Thoracic aorta (tissue), 2 donors: ENCODE measurements around the gene NDUFAB1. TPM values are rescaled to one million over a fixed set of nuclear protein-coding genes. Genes with fewer than 3 reads are reported as not detected.

Source experiments
- ATAC-seq: fragments of 150-250 bp; one replicate; pipeline ENCODE4 v1.8.0; 2017; ENCODE audit warnings: low read depth; ENCODE audit not compliant: insufficient number of reproducible peaks, low FRiP score
- DNase-seq: peaks from one replicate; pipeline ENCODE4 v3.0.0-alpha.2; 2020; ENCODE audit warnings: low spot score
- H3K27ac ChIP-seq, 2 donors: fragments of 200-600 bp; sonication (generic); 1 replicate in 1 of 2; 2 replicates in 1 of 2; pipeline ENCODE4 v1.5.1; 2016; ENCODE audit warnings: mild to moderate bottlenecking in 2 of 2, moderate library complexity in 2 of 2
- H3K27me3 ChIP-seq: fragments of 200-600 bp; sonication (generic); replicated peaks from 2 replicates; pipeline ENCODE4 v1.6.0; 2016; ENCODE audit warnings: mild to moderate bottlenecking; ENCODE audit not compliant: insufficient read depth
- H3K36me3 ChIP-seq: fragments of 200-600 bp; sonication (generic); one replicate; pipeline ENCODE4 v1.5.1; 2016
- H3K4me1 ChIP-seq, 2 donors: fragments of 200-600 bp; sonication (generic); 1 replicate in 1 of 2; 2 replicates in 1 of 2; pipeline versions ENCODE4 v1.5.1 to v1.6.0; 2016; ENCODE audit warnings: low read depth in 2 of 2, mild to moderate bottlenecking in 1 of 2; ENCODE audit not compliant: control insufficient read depth in 1 of 2
- H3K4me3 ChIP-seq: fragments of 200-600 bp; sonication (generic); 2 replicates; pipeline ENCODE4 v1.5.1; 2016; ENCODE audit warnings: mild to moderate bottlenecking
- H3K9me3 ChIP-seq: fragments of 200-600 bp; sonication (generic); 2 replicates; pipeline ENCODE4 v1.5.1; 2016
- CTCF ChIP-seq: fragments of 200-600 bp; sonication (generic); IDR thresholded peaks from one replicate; pipeline ENCODE4 v1.5.1; 2019; ENCODE audit warnings: antibody characterized with exemption
- total RNA-seq, 2 donors: library from RNA; depleted of rRNA; stranded (reverse); fragments of >200 nt; gene quantifications; one replicate each; pipeline versions ENCODE4 v1.1.0 to v1.2.3, GENCODE V29; 2016

NDUFAB1 gene
- total RNA-seq, 2 donors from 2014 or later = 48.7 to 63.1 TPM

- H3K4me3 ChIP-seq = no peak overlapping the region
- peaks cover 80% of the 10 kb centered on the region for H3K36me3 ChIP-seq
- no peak for ATAC-seq
- H3K4me1 ChIP-seq = no peaks in the 10 kb centered on the region
- H3K27ac ChIP-seq = no peak overlapping the region
- no peak for DNase-seq
- TF ChIP-seq CTCF = no peak
- H3K9me3 ChIP-seq = no peaks in the 10 kb centered on the region
- H3K27me3 ChIP-seq = no peaks in the 10 kb centered on the region
Measured at GRCh38 chr16:23567602-23568001, 28.5 kb downstream of the NDUFAB1 start.

- Histone ChIP-seq H3K36me3 (peaks cover 81% of the 10 kb centered on the region), H3K27ac (no peak overlapping the region)
Measured at GRCh38 chr16:23566724-23567123, 29.4 kb downstream of the NDUFAB1 start.

GRCh38 chr16:23564575-23565363 is 31.3 kb downstream of the NDUFAB1 start:
- no peak for TF ChIP-seq CTCF
- H3K4me3 ChIP-seq = no peak overlapping the region
- H3K9me3 ChIP-seq = no peaks in the 10 kb centered on the region
- no peaks in the 10 kb centered on the region for H3K27me3 ChIP-seq
- H3K27ac ChIP-seq = no peak overlapping the region
- no peak for DNase-seq
- peaks cover 80% of the 10 kb centered on the region for H3K36me3 ChIP-seq
- peaks cover 3 to 16% of the 10 kb centered on the region in 2 donors for H3K4me1 ChIP-seq
- no peak for ATAC-seq

More at GRCh38 chr16:23566724-23567123, 29.4 kb downstream of the NDUFAB1 start:
- no peak for TF ChIP-seq CTCF
- Histone ChIP-seq H3K4me1 (no peaks in the 10 kb centered on the region), H3K27me3 (no peaks in the 10 kb centered on the region), H3K9me3 (no peaks in the 10 kb centered on the region), H3K4me3 (no peak overlapping the region)
- DNase-seq (no peak), ATAC-seq (no peak)

GRCh38 chr16:23563186-23563585 is 32.9 kb downstream of the NDUFAB1 start:
- H3K27ac ChIP-seq = no peak overlapping the region
- H3K27me3 ChIP-seq = no peaks in the 10 kb centered on the region
- H3K4me3 ChIP-seq = no peak overlapping the region
- no peak for TF ChIP-seq CTCF
- H3K4me1 ChIP-seq = peaks cover 16 to 32% of the 10 kb centered on the region in 2 donors
- DNase-seq = no peak
- H3K9me3 ChIP-seq = no peaks in the 10 kb centered on the region
- no peak for ATAC-seq
- H3K36me3 ChIP-seq = peaks cover 75% of the 10 kb centered on the region

GRCh38 chr16:23562505-23562904 is 33.6 kb downstream of the NDUFAB1 start:
- no peak for DNase-seq
- Histone ChIP-seq H3K36me3 (peaks cover 72% of the 10 kb centered on the region), H3K27ac (no peak overlapping the region), H3K9me3 (no peaks in the 10 kb centered on the region), H3K4me3 (no peak overlapping the region), H3K27me3 (no peaks in the 10 kb centered on the region), H3K4me1 (peaks cover 16 to 34% of the 10 kb centered on the region in 2 donors)
- TF ChIP-seq CTCF = no peak
- ATAC-seq = no peak
